ENCODE data around the gene ARID1B. TPM values are rescaled to one million over a fixed set of nuclear protein-coding genes. Genes with fewer than 3 reads are reported as not detected.
A peak's percentile ranks its signal among the peaks of the same experiment; 100 is the strongest.

ARID1B gene
- polyA plus RNA-seq, 1 donor = 48.5 TPM

DNA sequence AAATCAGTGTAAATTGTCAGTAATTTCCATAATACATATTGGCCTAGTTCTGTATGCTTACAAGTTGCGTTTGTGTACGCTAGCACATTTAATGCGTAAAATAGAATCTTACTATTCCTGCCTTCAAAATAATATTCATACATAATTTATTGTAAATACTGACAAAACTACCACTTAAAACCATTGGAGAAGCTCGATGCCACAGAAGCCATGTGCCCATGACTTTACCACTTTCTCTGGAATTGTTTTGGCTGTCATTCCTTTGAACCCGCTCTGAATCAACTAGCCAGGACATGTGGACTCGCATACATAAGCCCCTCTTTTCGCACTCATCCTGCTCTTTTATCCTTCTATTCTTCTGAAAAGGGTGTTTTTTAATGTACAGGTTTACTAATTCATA lies 394.6 kb downstream of the ARID1B start:
- 98% methylated on average over 5 of the region's 7 CpGs for WGBS (ENCODE audit: insufficient coverage, low lambda C conversion rate)
- Histone ChIP-seq H3K27ac (ENCODE audit: low read length) (no peak overlapping the region), H3K4me1 (ENCODE audit: control insufficient read depth, insufficient read depth, low read length) (no peaks in the 10 kb centered on the region)

DNA sequence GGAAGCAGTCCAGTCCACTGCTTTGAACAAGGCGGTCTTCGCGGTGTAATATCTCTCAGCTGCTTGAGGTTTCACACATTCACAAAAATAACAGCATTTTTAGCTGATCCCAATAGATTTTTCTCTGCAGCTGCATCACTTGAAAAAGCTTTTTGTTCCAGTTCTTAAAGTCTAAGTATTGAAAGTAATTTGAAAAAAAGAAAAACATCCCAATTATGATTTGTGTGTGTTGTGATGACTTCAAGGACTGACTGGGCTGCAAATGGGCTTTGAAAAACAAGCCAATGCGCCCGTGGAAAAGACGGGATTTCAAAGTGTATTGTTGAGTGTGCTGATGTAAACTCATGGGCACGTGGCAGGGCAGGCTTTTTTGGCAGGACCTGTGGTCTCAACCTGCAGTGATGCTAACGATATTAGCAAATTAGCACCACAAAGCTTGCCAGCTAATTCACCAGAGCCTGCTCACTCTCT lies 395.1 kb downstream of the ARID1B start:
- Histone ChIP-seq H3K4me3 (ENCODE audit: low read length) (no peak overlapping the region), H3K9me3 (ENCODE audit: control insufficient read depth, low read depth, low read length) (no peaks in the 10 kb centered on the region), H3K36me3 (ENCODE audit: control insufficient read depth, insufficient read depth, low read length) (peaks cover 39% of the 10 kb centered on the region), H3K27me3 (ENCODE audit: control insufficient read depth, insufficient read depth, low read length) (no peaks in the 10 kb centered on the region), H3K4me1 (ENCODE audit: control insufficient read depth, insufficient read depth, low read length) (no peaks in the 10 kb centered on the region), H3K27ac (ENCODE audit: low read length) (no peak overlapping the region)
- no CpG with 5 or more reads among the region's 8 CpGs for WGBS (ENCODE audit: insufficient coverage, low lambda C conversion rate)
- DNase-seq = no peak

More for the DNA sequence above, 394.6 kb downstream of the ARID1B start:
- Histone ChIP-seq H3K27me3 (ENCODE audit: control insufficient read depth, insufficient read depth, low read length) (no peaks in the 10 kb centered on the region), H3K9me3 (ENCODE audit: control insufficient read depth, low read depth, low read length) (no peaks in the 10 kb centered on the region), H3K36me3 (ENCODE audit: control insufficient read depth, insufficient read depth, low read length) (peaks cover 42% of the 10 kb centered on the region), H3K4me3 (ENCODE audit: low read length) (no peak overlapping the region)
- no peak for DNase-seq

DNA sequence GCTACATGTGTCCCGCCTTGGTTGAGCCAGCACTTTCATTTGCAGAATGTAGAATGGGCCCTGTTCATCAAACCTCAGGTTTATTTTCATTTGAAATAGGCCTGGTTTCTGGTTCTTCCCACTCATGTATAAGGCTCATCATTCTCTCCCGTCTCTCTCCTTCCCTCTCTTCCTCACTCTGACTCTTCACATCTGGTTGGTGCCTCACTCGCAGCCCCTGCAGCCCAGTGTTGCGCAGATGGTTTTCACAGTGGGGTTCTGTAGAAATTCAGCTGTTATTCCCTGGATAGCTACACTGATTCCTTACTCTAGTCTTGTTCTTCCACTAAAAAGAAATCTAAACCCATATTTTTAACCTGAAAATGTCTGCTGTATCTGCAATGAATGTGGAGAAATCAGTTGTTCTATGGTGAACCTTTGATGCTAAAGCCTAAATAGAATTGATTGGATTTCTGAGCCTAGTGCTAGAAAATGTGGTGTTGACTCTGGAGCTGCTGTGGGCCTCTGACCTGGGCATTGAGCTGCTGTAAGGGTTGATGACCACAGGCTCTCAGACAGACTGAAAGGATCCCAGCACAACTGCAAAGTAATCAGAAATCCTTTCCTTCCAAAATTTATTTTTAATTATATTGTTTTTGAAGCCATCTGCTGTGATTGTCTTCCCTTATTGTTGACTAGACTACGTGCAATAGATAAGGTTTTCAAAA lies 395.8 kb downstream of the ARID1B start:
- Histone ChIP-seq H3K9me3 (ENCODE audit: control insufficient read depth, low read depth, low read length) (no peaks in the 10 kb centered on the region), H3K27me3 (ENCODE audit: control insufficient read depth, insufficient read depth, low read length) (no peaks in the 10 kb centered on the region), H3K27ac (ENCODE audit: low read length) (no peak overlapping the region), H3K4me3 (ENCODE audit: low read length) (no peak overlapping the region), H3K36me3 (ENCODE audit: control insufficient read depth, insufficient read depth, low read length) (peaks cover 32% of the 10 kb centered on the region), H3K4me1 (ENCODE audit: control insufficient read depth, insufficient read depth, low read length) (no peaks in the 10 kb centered on the region)
- WGBS (ENCODE audit: insufficient coverage, low lambda C conversion rate) = no CpG with 5 or more reads among the region's 5 CpGs
- no peak for DNase-seq

DNA sequence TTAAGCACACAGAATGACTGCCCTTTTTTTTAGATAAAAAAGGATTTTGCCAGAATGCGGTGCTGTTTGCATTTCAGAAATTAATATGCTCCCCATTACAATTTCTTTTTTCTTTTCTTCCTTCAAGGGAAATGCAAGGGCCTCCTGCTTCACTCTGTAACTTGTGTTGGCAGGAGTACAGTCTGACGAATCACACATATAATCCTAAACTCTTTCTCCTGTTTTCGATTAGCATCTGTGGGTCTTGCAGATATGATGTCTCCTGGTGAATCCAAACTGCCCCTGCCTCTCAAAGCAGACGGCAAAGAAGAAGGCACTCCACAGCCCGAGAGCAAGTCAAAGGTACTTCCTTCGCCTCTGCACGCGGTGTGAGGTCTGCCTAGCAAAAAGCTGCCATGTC lies 396.6 kb downstream of the ARID1B start:
- Histone ChIP-seq H3K4me3 (ENCODE audit: low read length) (no peak overlapping the region), H3K9me3 (ENCODE audit: control insufficient read depth, low read depth, low read length) (no peaks in the 10 kb centered on the region), H3K4me1 (ENCODE audit: control insufficient read depth, insufficient read depth, low read length) (no peaks in the 10 kb centered on the region), H3K27me3 (ENCODE audit: control insufficient read depth, insufficient read depth, low read length) (no peaks in the 10 kb centered on the region), H3K27ac (ENCODE audit: low read length) (no peak overlapping the region), H3K36me3 (ENCODE audit: control insufficient read depth, insufficient read depth, low read length) (peaks cover 25% of the 10 kb centered on the region)
- DNase-seq = no peak
- WGBS (ENCODE audit: insufficient coverage, low lambda C conversion rate) = 83% methylated on average over 1 of the region's 8 CpGs

DNA sequence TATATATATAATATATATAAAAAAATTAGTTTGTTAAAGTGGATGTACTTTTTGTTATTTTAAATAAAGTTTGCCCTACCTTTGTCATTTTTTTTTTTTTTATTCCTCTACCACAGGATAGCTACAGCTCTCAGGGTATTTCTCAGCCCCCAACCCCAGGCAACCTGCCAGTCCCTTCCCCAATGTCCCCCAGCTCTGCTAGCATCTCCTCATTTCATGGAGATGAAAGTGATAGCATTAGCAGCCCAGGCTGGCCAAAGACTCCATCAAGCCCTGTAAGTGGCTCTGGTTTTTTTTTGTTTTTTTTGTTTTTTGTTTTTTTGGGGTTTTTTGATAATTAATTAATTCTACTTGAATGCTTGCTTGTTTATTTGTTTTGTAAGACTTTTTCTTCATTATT lies 397.6 kb downstream of the ARID1B start:
- DNase-seq = no peak
- Histone ChIP-seq H3K36me3 (ENCODE audit: control insufficient read depth, insufficient read depth, low read length) (peaks cover 18% of the 10 kb centered on the region), H3K27ac (ENCODE audit: low read length) (no peak overlapping the region), H3K27me3 (ENCODE audit: control insufficient read depth, insufficient read depth, low read length) (no peaks in the 10 kb centered on the region), H3K9me3 (ENCODE audit: control insufficient read depth, low read depth, low read length) (no peaks in the 10 kb centered on the region), H3K4me3 (ENCODE audit: low read length) (no peak overlapping the region), H3K4me1 (ENCODE audit: control insufficient read depth, insufficient read depth, low read length) (no peaks in the 10 kb centered on the region)

DNA sequence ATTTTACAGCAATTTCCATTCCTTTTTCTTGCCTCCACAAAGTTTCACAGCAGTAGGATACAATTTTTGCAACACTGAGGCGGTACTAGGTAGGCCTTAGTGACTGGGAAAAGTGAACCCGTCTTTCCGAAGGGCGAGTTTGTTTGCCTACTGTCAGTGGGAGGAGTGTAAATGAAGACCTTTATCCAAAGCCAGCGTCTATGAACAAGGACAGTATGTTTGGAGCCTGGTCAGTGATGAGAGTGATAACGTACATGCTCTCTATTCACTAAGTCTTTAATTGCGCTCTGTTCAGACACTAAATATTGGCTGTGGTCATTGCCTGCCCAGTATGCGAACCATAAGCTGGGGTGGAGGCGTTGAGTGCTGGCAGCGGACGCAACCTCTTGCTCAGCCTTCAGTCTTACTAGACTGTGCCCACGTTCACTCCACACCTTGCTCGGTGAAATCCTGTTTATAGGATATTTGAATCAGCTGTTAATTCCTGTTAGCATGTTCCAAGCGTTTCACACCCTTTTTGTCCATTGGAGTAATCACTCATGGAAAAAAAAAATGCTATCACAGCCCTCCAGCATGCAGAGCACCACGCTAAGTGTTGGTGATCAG lies 400.7 kb downstream of the ARID1B start:
- H3K9me3 ChIP-seq (ENCODE audit: control insufficient read depth, low read depth, low read length) = no peaks in the 10 kb centered on the region
- peaks cover 12% of the 10 kb centered on the region for H3K4me1 ChIP-seq (ENCODE audit: control insufficient read depth, insufficient read depth, low read length)
- WGBS (ENCODE audit: insufficient coverage, low lambda C conversion rate) = 73% methylated on average over 3 of the region's 15 CpGs
- no peak overlapping the region for H3K4me3 ChIP-seq (ENCODE audit: low read length)
- H3K27me3 ChIP-seq (ENCODE audit: control insufficient read depth, insufficient read depth, low read length) = no peaks in the 10 kb centered on the region
- H3K36me3 ChIP-seq (ENCODE audit: control insufficient read depth, insufficient read depth, low read length) = peaks cover 28% of the 10 kb centered on the region
- no peak overlapping the region for H3K27ac ChIP-seq (ENCODE audit: low read length)
- no peak for DNase-seq

DNA sequence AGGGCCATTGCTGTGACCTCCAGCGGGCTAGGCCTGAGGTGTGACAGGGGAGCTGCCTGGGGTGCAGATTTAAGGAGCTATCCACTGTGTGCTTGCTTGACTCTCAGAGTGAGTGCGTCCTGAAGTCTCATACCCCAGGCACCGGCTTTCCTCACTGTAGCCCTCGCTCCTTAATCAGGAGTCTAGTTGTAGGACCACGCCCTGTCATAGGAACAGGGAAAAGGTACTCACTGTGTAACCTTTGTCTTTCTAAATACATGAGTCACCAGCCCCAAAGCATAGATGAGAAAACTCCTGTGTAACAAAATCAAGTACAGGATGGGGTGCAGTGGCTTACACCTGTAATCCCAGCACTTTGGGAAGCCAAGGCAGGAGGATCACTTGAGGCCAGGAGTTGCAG lies 404.5 kb downstream of the ARID1B start:
- H3K36me3 ChIP-seq (ENCODE audit: control insufficient read depth, insufficient read depth, low read length) = peaks cover 50% of the 10 kb centered on the region
- H3K9me3 ChIP-seq (ENCODE audit: control insufficient read depth, low read depth, low read length) = no peaks in the 10 kb centered on the region
- peak overlapping the region; percentile 59 for H3K27ac ChIP-seq (ENCODE audit: low read length)
- H3K4me3 ChIP-seq (ENCODE audit: low read length) = no peak overlapping the region
- no peaks in the 10 kb centered on the region for H3K27me3 ChIP-seq (ENCODE audit: control insufficient read depth, insufficient read depth, low read length)
- DNase-seq = peak; percentile 48 to 80
- WGBS (ENCODE audit: insufficient coverage, low lambda C conversion rate) = 60% methylated on average over 1 of the region's 5 CpGs
- H3K4me1 ChIP-seq (ENCODE audit: control insufficient read depth, insufficient read depth, low read length) = peaks cover 20% of the 10 kb centered on the region

DNA sequence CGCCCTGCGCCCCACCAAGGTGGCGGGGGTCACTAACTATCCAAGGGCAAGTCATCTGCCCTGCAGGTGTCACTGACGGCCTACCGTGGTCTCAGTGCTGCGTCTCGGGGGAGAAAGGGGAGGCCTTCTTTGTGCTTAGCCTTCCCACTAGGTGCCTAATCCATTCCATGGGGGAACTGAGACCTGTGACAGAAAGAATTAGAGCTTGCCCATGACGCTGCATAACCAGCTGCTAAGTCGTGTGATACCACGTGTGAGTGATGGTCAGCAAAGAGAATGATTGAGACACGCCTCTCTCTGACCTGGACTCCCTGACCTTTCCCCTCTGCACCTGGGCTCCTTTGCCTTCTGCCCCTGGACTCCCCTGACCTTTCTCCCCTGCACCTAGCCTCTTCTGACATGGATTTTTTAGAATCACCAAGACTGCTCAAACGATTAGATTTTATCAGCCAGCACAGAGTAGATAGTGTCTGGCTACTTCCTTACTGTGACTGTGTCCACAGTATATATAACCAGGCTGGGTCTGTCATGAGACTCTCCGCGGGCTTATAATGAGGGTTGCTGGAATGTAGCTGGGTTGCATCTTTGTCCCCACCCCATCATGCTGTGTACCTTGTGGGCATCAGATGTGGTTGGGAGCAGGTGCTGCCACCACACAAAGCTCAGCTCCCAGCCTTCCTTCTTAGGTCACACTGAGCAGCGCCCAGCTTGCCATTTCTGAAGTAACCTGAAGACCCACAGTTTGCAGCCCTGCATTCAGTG lies 405.5 kb downstream of the ARID1B start:
- H3K36me3 ChIP-seq (ENCODE audit: control insufficient read depth, insufficient read depth, low read length) = peaks cover 55% of the 10 kb centered on the region
- H3K9me3 ChIP-seq (ENCODE audit: control insufficient read depth, low read depth, low read length) = no peaks in the 10 kb centered on the region
- DNase-seq = no peak
- no CpG with 5 or more reads among the region's 15 CpGs for WGBS (ENCODE audit: insufficient coverage, low lambda C conversion rate)
- peak overlapping the region; percentile 59 for H3K27ac ChIP-seq (ENCODE audit: low read length)
- H3K27me3 ChIP-seq (ENCODE audit: control insufficient read depth, insufficient read depth, low read length) = no peaks in the 10 kb centered on the region
- H3K4me3 ChIP-seq (ENCODE audit: low read length) = no peak overlapping the region
- H3K4me1 ChIP-seq (ENCODE audit: control insufficient read depth, insufficient read depth, low read length) = peaks cover 29% of the 10 kb centered on the region

DNA sequence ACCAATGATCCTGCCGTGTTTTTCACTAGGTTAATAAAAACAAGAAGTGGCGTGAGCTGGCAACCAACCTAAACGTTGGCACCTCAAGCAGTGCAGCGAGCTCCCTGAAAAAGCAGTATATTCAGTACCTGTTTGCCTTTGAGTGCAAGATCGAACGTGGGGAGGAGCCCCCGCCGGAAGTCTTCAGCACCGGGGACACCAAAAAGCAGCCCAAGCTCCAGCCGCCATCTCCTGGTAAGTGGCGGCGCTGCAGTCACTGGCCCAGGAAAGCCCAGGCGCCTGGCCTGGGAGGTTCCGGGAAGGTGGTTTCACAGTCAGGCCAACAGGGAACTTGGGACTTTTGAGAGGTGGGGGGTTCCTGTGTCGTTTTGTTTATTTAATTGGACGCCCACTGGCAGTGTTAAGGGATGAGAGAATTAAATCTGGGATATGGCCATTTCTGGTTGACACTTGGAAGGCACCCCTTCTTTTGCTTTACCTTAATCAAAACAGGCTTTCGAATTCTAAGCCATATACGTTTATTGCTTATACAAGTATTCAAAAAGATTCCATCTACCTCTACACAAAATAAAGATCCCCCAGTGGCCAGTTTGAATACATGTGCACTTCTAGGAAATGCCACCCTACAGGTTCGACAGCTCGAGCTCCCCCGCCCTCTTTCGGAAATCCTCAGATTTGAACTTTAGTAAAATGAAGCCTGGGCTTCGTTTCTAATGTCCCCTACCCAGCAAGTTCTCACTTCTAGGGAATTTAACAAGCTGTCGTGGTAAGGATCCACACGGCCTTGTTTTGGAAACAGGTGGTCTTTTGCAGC lies 407.2 kb downstream of the ARID1B start:
- Histone ChIP-seq H3K36me3 (ENCODE audit: control insufficient read depth, insufficient read depth, low read length) (peaks cover 62% of the 10 kb centered on the region), H3K4me3 (ENCODE audit: low read length) (peak overlapping the region; percentile 14), H3K27me3 (ENCODE audit: control insufficient read depth, insufficient read depth, low read length) (no peaks in the 10 kb centered on the region), H3K9me3 (ENCODE audit: control insufficient read depth, low read depth, low read length) (no peaks in the 10 kb centered on the region), H3K27ac (ENCODE audit: low read length) (no peak overlapping the region), H3K4me1 (ENCODE audit: control insufficient read depth, insufficient read depth, low read length) (peaks cover 29% of the 10 kb centered on the region)
- DNase-seq = peak; percentile 67 to 71
- 90% methylated on average over 2 of the region's 25 CpGs for WGBS (ENCODE audit: insufficient coverage, low lambda C conversion rate)

DNA sequence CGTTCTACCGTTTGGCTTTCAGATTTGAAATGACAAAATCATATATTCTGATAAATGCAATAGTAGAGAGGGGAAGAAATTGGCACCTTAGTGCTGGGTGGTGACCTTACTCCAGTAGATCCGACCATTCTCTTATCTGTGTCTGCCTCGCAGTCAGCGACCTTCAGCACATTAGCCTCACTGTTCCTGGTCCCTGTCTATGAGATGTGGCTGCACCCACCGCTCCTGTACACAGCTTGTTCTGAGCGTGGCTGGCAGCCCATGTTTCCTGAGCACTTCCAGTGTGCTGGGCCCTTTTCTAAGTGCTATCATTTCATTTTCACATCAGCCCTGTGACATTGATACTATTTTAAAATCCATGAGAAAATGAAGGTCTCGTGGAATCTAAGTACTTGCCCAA lies 408.0 kb downstream of the ARID1B start:
- Histone ChIP-seq H3K4me3 (ENCODE audit: low read length) (no peak overlapping the region), H3K27me3 (ENCODE audit: control insufficient read depth, insufficient read depth, low read length) (no peaks in the 10 kb centered on the region), H3K9me3 (ENCODE audit: control insufficient read depth, low read depth, low read length) (no peaks in the 10 kb centered on the region), H3K27ac (ENCODE audit: low read length) (no peak overlapping the region), H3K36me3 (ENCODE audit: control insufficient read depth, insufficient read depth, low read length) (peaks cover 69% of the 10 kb centered on the region), H3K4me1 (ENCODE audit: control insufficient read depth, insufficient read depth, low read length) (peaks cover 29% of the 10 kb centered on the region)
- 47% methylated on average over 3 of the region's 8 CpGs for WGBS (ENCODE audit: insufficient coverage, low lambda C conversion rate)
- peak in 1 of 2 donors; percentile 33 for DNase-seq
